NCI-H460 (cell line): Measurements from ENCODE around the gene TMEM144. TPM values are rescaled to one million over a fixed set of nuclear protein-coding genes. Genes with fewer than 3 reads are reported as not detected.
"Not testable (repeated sequence)": the region's sequence is repeated elsewhere in the genome, so short reads cannot be mapped to it uniquely, and the experiment has no call there.

Source experiments
- DNase-seq: peaks from one replicate; pipeline ENCODE4 v3.0.0-alpha.2; 2016; ENCODE audit warnings: low read depth; ENCODE audit errors: extremely low read depth
- total RNA-seq: library from RNA; depleted of rRNA; stranded (reverse); fragments of >200 nt; shearing (Covaris generic); gene quantifications from 2 replicates; pipeline ENCODE4 v1.2.3, GENCODE V29; 2014

TMEM144 gene
- total RNA-seq, 1 experiment from 2014 or later = 236 TPM

DNA sequence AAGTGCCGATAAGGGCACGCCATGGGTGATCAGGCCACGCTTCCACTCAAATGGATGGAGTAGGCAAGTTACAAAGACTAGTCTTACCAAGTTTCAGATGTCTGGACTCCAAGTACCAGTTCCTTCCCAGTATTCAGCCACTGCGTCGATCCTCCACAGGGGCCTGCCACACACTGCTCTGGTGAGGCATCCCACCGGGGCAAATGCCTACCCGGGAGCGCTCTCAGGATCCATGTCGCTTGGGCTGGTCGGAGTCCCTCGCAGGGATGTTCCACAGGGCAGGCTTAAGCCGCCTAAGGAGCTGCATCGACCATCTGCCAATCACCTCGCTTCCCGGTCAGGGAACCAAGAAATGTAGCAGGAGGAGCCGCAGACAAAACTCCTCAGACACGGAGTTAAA, 18.1 kb downstream of the TMEM144 start:
- DNase-seq = not testable (repeated sequence)

DNA sequence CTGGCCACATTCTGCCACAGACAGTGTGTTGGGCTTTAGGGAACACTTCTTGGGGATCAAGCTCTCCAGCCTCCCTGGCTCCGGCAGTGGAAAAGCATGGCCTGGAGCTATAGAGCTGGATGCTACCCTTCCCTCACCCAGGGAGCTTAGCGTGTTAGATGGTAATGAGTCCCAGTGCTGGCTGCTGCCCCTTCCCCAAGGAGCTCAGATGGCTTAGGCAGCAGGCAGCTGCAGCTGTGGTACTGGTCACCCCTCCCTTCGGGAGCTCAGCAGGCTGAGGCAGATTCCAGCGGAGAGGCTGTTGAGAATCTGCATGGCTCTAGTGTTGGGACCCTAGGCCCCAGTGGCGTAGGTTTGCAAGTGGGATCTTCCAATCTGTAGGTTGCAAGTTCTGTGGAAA, 19.5 kb downstream of the TMEM144 start:
- DNase-seq = no peak

DNA sequence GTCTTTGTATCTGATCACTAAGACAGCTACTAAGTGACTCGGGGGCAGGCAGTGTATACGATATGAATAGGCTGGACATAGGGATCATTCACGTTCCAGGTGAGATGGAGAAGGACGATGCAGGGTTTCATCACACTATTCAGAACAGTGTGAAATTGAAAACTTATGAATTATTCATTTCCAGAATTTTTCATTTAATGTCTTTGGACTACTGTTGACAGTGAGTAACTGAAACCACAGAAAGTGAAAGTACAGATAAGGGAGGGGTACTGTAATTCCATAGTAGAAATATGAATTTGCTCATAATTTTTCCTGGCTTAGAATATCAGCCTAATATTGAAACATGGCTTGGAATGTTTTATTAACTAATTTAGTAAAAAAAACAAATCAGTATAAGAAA, 24.4 kb downstream of the TMEM144 start:
- no peak for DNase-seq

DNA sequence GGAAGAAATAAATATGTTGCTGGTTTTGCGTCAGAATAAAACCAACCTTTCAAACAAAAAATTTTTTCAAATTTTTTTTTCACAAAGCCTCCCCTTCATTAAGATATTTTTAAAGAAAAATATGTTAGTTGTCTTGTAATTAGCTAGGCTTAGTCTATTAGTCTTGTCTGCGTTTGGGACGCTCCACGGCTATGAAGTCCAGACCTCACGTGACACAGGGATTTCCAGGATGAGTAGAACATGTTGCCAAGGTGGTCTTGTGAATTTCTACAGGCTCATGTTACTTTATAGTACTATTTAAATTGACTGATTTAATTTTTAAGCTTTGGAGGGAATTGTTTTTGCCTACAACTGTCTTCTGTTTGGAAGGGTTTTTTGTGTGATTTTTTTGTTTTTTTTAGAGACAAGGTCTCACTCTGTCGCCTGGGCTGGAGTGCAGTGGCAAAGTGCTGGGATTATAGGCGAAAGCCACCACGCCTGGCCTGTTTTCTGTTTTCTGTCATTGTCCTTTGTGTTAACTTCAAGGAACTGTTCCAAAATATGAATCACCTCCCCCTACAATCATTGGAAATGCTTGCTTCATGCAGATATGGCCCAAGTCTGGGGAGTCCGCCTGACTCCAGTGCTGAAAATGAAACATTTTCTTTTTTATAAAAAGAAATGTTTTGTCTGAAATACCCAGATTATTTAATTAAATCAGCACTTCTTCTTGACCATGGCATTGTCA, 26.2 kb downstream of the TMEM144 start:
- DNase-seq = no peak

DNA sequence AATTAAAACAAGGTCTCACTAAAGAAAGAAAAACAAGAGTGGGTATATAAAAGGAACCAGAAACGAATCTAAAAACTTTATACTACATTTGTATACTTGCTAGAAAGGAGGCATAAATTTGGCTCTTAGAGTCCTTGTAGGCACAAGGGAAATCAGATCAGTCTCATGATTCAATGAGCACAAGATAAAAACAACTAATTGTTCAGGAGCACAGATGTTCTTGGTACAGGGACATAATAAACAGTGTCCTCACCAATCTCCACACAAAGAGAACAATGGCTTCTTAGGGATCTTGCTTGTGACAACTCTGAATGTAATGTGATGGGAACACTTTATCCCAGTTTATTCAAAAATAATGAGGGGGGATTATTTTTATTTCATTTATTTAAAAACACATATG, 28.3 kb downstream of the TMEM144 start:
- DNase-seq = no peak

DNA sequence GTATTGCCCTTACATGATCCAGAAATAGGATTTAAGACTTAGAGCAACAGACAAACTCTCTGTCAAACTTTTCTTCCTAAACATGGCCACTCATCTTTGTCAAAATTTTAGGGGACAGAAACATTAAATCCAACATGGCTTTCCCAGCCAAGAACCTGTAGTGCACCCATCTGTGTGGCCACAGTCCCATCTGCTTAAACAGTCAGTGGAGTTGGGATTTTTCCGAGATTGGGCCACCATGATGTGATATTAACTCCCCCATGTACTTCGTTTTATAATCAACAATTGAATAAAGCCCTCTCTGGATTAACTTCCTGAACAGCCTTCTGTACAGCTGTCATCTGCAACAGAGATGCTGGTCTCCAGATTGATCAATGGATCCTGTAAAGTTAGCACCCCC, 28.9 kb downstream of the TMEM144 start:
- DNase-seq = no peak

DNA sequence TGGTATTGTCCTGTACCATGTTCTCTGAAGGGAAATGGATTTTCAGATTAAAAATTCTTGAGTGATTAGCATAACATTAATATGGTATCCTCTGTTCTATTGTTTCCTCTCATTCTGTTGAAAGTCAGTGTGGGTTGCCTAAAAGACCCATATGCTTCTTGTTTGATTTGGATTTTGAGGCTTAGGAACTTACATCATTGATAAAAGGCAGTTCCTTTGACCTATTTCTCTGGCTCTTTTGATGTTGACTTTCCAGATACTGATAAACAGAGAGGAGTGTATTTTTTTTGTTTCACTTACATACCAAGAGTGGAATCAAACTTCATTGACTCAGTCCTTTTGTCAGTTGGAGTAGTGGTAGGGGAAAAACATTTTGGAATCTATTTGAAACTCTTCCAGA, 32.8 kb downstream of the TMEM144 start:
- DNase-seq = no peak

DNA sequence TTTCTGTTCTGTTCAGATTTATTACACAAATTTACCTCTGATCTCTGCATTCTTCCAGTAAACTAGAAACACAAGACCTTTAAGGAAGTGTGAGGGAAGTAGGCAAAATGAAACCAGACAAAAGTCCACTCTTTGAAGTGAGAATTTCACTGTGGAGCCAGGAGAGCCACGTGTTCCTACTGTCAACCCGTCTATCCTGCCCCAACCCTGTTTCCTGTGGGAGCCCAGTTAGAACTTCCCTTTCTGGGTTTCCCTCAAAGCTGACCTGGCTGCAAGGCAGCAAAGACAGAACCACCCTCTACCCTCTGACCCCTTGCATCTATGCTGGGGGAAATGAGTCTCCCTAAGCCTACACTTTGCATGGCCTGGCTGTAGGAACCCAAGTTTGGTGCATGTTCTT, 40.0 kb downstream of the TMEM144 start:
- DNase-seq = no peak

DNA sequence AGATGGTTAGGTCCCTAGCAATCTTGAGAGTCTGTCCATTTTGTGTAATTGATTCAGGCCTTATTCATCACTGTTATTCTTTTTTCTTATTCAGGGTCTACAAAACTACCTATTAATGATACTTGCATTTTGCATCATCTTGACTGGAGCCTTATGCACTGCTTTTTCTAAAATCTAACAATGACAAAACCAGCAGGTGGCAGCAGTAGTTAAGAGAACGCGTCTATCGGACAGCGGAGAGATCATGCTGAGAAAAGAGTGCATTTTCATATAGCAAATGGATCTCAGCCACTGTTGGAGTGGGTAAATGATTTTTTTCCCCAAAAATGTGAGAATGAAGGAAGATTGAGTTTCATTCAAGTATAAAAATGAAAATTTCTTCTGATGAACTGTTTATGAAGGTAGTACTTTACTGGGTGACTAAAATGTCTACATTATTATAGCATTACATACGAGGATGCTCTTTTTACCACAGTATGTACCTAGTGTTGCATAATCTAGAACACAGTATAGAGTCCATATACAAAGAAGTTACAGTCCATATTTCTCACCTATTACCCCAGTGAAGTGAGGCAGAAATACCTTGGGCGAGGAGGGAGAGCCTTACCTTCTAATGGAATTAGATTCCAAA, 43.2 kb downstream of the TMEM144 start:
- peak; percentile 49 for DNase-seq

DNA sequence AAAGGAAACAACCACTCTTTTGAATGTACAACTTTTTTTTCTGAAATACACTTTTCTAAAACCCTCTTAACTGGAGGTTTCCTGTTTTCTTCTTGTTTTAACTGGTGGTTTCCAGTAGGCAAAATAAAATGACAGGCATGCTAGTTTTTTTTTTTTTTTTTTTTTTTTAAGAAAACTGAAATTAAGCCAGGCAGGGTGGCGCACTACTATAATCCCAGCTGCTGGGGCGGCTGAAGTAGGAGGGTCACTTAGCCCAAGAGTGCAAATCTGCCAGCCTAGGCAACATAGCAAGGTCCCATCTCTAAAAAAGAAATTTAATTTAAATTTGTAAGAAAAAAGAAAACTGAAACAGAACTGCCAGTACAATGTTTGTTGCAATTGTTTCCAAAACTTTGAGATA, 44.0 kb downstream of the TMEM144 start:
- no peak for DNase-seq

DNA sequence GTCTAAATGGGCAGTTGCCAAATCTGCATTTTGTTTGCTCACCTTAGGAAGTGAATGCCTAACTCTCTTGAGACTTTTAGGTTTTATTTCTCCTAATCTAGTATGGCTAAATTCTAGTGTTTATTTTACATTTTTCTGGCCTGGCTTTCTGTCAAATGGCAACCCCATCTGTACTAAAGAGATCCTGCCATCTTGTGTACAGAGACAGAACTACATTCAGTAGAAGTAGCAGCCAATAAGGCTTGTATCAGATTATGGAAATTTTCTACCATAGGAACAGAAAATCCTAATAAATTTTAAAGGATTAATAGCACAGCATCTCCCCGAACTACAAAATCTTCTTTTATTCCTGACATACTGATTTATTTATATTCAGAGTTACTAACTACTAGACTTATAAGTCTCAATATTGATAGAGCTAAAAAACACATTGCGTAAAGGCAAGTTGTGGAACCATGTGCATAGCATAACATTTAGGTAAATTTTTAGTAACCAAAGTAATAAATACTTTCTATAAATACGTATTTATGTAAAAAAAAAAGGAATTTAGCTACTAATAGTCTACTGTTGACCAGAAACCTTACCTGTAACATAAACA, 45.5 kb downstream of the TMEM144 start:
- DNase-seq = peak; percentile 35

DNA sequence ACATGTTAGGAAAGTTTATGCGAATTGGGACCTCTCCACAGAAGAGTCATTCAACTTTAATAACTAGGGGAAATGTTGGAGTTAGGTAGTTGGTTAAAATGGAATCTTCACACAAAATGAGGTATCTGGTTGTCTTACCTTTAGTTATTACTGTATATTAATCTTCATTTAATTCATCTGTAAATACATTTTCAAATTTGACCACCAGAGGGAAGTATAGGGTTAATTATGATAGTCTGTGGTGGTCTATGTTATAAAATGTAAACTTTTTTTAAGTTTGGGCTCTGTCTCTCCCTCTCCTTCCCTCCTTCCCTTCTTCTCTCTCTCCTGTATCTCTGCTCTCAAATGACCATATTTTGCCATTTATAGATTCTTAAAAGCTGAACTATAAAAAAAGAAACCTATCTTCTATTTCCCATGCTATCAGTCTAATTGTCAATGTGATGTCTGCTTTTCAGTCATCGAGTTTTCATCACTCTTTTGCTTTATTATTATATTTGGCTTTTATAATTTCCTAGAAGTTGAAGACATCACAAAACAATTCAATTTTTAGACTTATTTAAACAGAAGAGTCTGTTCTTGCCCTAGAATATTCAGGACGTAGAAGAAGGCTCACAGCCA, 49.8 kb downstream of the TMEM144 start:
- peak; percentile 33 for DNase-seq

DNA sequence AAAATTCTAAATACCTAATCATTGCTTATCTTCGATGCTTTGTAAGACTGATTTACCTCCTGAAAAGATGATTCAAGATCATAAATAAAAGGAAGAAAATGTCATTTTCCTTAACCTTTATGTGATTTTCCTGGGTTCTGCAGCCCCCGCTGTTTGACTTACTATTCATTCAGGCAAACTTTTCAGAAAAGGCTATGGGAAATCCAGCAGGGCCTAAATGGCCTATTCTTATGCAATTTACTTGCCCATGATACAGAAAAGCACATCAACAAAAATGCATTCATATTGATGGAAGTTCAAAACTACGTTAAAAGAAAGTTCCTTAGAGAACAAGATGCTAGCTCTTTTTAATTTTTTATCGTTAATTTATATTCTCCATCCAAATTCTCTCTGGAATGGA, 51.2 kb downstream of the TMEM144 start:
- DNase-seq = no peak

DNA sequence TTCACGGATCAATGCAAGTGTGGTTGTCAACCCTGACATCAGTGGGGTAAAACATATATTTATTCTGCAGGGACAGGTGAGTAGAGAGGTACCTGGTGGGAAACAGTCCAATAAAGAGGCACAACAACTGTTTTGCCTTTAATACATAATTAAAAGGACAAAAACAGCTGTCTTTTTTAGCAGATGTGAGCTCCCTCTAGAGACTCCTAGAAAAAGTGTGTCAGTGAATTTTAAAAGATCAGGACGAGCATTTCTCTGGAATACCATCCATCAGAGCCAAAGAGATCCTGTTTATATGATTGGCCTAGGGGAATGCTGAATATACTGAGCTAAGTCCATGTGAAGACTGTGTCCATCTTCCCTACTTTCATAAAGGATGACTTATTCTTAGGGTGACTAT, 58.3 kb downstream of the TMEM144 start:
- DNase-seq = no peak

DNA sequence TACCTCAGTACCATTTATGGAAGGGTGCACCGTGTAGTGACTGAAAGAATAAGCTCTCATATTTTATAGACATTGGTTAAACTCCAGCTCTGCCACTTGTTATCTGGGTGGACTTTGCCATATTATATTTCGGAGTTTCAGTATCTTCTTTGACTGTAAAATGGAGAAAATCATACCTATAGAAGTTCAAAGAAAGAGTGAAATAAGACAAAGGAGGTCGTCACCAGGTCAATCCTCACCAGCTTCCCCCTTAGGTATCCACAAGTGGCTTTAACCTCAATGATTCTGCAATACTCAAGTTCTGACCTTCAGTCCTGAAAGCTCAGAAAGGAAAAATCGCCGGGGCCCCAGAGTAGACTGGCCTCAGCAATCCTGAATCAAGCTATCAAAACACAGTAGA, 64.3 kb downstream of the TMEM144 start:
- DNase-seq = no peak

DNA sequence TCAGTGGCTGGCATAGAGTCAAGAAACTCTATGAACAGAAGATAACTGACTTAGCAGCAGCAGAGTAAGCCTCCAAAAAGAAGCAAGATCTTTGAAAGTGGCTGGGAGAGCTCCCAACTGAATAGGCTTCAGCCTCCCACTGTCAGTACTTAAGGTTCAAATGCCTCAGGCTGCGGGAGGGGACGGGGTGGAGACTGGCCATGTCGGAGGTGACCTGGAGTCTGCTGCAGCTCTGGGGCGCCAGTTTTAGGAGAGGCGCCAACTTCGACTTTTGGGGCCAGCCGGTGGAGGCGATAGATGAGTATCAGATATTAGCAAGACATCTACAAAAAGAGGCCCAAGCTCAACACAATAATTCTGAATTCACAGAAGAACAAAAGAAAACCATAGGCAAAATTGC, 67.3 kb downstream of the TMEM144 start:
- no peak for DNase-seq

DNA sequence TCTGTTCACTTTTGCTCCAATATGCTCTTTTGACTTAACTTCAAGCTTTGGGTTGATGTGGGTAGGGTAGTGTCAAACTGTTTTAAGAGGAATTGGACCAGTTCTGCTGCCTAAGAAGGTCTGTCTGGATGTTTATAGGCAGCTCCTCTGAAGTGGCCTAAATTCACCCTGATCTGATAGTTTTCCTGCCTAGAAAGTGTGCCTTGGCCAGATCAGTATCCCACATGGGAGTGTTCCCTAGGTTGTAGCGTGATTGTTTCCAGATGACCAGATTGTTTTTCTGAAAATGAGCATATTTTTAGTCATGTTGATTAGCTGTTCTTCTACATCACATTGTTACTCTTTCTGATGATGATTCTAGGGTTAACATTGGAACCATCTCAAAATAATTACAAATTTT, 68.8 kb downstream of the TMEM144 start:
- not testable (repeated sequence) for DNase-seq

DNA sequence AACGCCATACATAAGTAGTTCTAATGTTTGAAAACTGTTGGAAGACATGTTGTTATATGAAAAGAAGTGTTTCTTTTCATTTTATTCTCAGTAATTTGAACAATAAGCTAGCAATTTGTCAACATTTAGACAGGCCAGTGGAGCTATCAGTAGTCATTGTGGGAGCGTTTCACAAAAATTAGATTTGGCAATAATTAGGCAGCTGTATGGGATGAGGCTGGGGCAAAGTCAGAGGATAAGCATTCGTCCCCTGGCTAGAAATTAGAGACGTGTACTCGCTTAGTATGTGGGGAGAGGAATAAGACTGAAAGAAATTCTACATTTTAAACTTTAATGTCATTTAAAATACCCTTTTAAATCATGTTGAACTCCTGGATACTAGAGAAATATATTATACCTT, 70.6 kb downstream of the TMEM144 start:
- no peak for DNase-seq

DNA sequence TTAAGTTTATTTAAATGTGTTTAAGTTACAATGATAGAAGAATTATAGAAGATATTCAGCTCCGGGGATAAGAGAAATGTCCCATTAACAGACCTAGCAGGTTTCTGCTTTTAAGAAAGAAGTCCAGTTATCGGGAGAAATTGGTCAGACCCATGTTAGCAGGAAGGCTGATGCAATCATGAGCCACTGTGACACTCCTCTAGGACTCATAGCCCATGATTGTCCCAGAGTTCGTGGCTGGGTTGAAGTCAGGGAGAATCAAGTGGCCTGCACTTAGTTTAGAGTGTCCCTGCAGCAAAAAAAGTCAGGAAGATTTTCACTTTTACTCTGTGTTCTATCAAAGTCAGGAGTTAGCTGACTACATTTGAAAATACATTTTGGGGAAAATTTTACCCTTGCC, 72.0 kb downstream of the TMEM144 start:
- DNase-seq = peak; percentile 24

DNA sequence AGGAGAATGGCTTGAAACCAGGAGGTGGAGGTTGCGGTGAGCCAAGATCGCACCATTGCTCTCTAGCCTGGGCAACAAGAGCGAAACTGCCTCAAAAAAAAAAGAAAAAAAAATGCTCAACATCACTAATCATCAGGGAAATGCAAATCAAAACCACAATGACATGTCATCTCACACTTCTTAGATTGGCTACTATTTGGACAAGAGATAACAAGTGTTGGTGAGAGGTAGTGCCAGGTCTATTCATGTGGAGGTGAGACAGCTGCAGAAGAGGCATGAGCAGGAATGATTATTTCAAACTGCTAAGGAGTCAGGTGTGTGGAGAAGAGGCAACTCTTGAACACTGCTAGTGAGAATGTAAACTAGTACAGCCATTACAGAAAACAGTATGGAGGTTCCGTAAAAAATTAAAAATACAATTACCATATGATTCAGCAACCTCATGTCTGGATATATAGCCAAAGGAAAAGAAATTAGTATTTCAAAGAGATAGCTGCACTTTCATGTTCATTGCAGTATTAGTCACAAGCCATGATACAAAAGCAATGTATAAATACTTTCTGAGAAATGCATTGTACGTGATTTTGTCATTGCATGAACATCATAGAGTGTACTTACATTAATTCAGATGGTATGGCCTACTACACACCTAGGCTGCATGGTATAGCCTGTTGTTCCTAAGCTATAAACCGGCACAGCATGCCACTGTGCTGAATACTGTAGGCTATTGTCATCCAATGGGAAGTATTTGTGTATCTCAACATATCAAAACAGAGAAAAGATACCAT, 75.3 kb downstream of the TMEM144 start:
- DNase-seq = no peak

DNA sequence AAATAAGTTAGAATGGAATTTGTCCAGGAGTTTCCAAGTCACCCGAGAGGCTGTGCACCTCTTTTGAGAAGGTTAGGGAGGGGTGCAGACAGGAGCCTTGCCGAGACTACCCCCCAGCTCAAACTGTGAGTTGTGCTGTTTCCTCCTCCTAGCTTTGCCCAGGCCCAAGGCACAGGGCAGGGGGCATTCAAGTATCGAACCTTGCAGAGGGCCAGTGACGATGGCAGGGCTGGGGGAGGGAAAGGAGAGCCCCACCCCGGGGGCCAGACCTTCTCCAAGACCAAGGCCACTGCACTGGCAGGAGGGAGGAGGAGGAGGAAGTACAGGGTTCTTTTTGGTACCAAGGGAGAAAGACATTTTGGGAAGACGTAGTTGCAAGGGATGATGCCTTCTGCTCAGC, 80.6 kb downstream of the TMEM144 start:
- no peak for DNase-seq
